GM19452 (cell line): ENCODE measurements around the gene IRAK1.

Source experiments
- ATAC-seq: cut with Tn5 transposase; IDR thresholded peaks from one replicate; pipeline ENCODE4 v1.9.1; 2021; ENCODE audit not compliant: unreplicated experiment

Gene IRAK1

GRCh38 chrX:154020536-154021115, 924 bp upstream of the IRAK1 start:
- ATAC-seq = no peak

GRCh38 chrX:154019061-154019621, 561 bp downstream of the IRAK1 start:
- peak; percentile 10 for ATAC-seq

GRCh38 chrX:154018518-154019060, 1.1 kb downstream of the IRAK1 start:
- no peak for ATAC-seq

GRCh38 chrX:154017766-154018517, 1.8 kb downstream of the IRAK1 start:
- ATAC-seq = no peak

- ATAC-seq = no peak
Measured at GRCh38 chrX:154016366-154017076, 3.2 kb downstream of the IRAK1 start.

- ATAC-seq = no peak
Measured at GRCh38 chrX:154015581-154016264, 4.0 kb downstream of the IRAK1 start.

- no peak for ATAC-seq
Measured at GRCh38 chrX:154014429-154015380, 5.0 kb downstream of the IRAK1 start.

- no peak for ATAC-seq
Measured at GRCh38 chrX:154013614-154014360, 5.9 kb downstream of the IRAK1 start.

GRCh38 chrX:154013001-154013421, 6.7 kb downstream of the IRAK1 start:
- ATAC-seq = no peak

GRCh38 chrX:154012336-154012991, 7.2 kb downstream of the IRAK1 start:
- no peak for ATAC-seq

GRCh38 chrX:154011376-154012335, 8.0 kb downstream of the IRAK1 start:
- ATAC-seq = no peak

- no peak for ATAC-seq
Measured at GRCh38 chrX:154010330-154011087, 9.2 kb downstream of the IRAK1 start.

GRCh38 chrX:154008521-154008920, 11.2 kb downstream of the IRAK1 start:
- no peak for ATAC-seq

GRCh38 chrX:154006947-154007346, 12.8 kb downstream of the IRAK1 start:
- no peak for ATAC-seq

GRCh38 chrX:154004315-154004714, 15.4 kb downstream of the IRAK1 start:
- ATAC-seq = no peak

GRCh38 chrX:154002215-154002719, 17.4 kb downstream of the IRAK1 start:
- no peak for ATAC-seq
